ENCODE measurements around the gene TMEM164.

Gene TMEM164

GRCh38 chrX:110046971-110047370, 44.1 kb downstream of the TMEM164 start:
- no peak overlapping the region for H3K27ac ChIP-seq (ENCODE audit: insufficient read depth in 1 of 2, low read depth in 1 of 2, low read length in 2 of 2, poor library complexity in 1 of 2, severe bottlenecking in 2 of 2)
- ChIA-PET POLR2A (no interaction called here), CTCF (interaction anchor here (3.8 kb wide), 1 partner anchor 99 kb away, joined by 15 read pairs; no protein-coding TSS in a partner anchor)
- H3K4me1 ChIP-seq (ENCODE audit: control extremely low read depth in 1 of 4, control insufficient read depth in 4 of 4, insufficient read depth in 4 of 4, low read length in 3 of 4) = peaks cover 0 to 4% (median 3%) of the 10 kb centered on the region in 4 experiments
- H3K36me3 ChIP-seq (ENCODE audit: control insufficient read depth in 4 of 4, insufficient read depth in 4 of 4, low read length in 3 of 4) = peaks cover 0 to 2% (median 0%) of the 10 kb centered on the region in 4 experiments
- no peaks in the 10 kb centered on the region for H3K27me3 ChIP-seq (replicated peaks in 2 of 5; ENCODE audit: control insufficient read depth in 4 of 5, insufficient read depth in 5 of 5, low read length in 4 of 5)
- WGBS (ENCODE audit: insufficient coverage) = 100% methylated on average over 1 of the region's 1 CpG
- no peaks in the 10 kb centered on the region for H3K9me3 ChIP-seq (ENCODE audit: control extremely low read depth in 1 of 5, control insufficient read depth in 4 of 5, insufficient read depth in 2 of 5, low read depth in 1 of 5, low read length in 4 of 5)
- no peak for DNase-seq
- no peak overlapping the region for H3K4me3 ChIP-seq (ENCODE audit: control insufficient read depth in 1 of 7, extremely low read depth in 1 of 7, insufficient read depth in 4 of 7, low read depth in 2 of 7, low read length in 6 of 7)

GRCh38 chrX:110049096-110049495, 46.2 kb downstream of the TMEM164 start:
- H3K4me3 ChIP-seq (ENCODE audit: control insufficient read depth in 1 of 7, extremely low read depth in 1 of 7, insufficient read depth in 4 of 7, low read depth in 2 of 7, low read length in 6 of 7) = no peak overlapping the region
- CTCF ChIA-PET = interaction anchor here (1.2 kb wide), 1 partner anchor 12 kb away, joined by 4 read pairs; no protein-coding TSS in a partner anchor
- H3K4me1 ChIP-seq (ENCODE audit: control extremely low read depth in 1 of 4, control insufficient read depth in 4 of 4, insufficient read depth in 4 of 4, low read length in 3 of 4) = peaks cover 0 to under 1% (median 0%) of the 10 kb centered on the region in 4 experiments
- POLR2A ChIA-PET = no interaction called here
- no peak for DNase-seq
- no peaks in the 10 kb centered on the region for H3K9me3 ChIP-seq (ENCODE audit: control extremely low read depth in 1 of 5, control insufficient read depth in 4 of 5, insufficient read depth in 2 of 5, low read depth in 1 of 5, low read length in 4 of 5)
- peaks cover 0 to 9% (median 6%) of the 10 kb centered on the region in 4 experiments for H3K36me3 ChIP-seq (ENCODE audit: control insufficient read depth in 4 of 4, insufficient read depth in 4 of 4, low read length in 3 of 4)
- no peak overlapping the region for H3K27ac ChIP-seq (ENCODE audit: insufficient read depth in 1 of 2, low read depth in 1 of 2, low read length in 2 of 2, poor library complexity in 1 of 2, severe bottlenecking in 2 of 2)
- no peaks in the 10 kb centered on the region for H3K27me3 ChIP-seq (replicated peaks in 2 of 5; ENCODE audit: control insufficient read depth in 4 of 5, insufficient read depth in 5 of 5, low read length in 4 of 5)
- 86% methylated on average over 1 of the region's 1 CpG for WGBS (ENCODE audit: insufficient coverage)

GRCh38 chrX:110050386-110050785, 47.5 kb downstream of the TMEM164 start:
- H3K9me3 ChIP-seq (ENCODE audit: control extremely low read depth in 1 of 5, control insufficient read depth in 4 of 5, insufficient read depth in 2 of 5, low read depth in 1 of 5, low read length in 4 of 5) = peaks cover 0 to 1% (median 0%) of the 10 kb centered on the region in 5 experiments
- ChIA-PET POLR2A (no interaction called here), CTCF (interaction anchor here (1.2 kb wide), 2 partner anchors 11 to 159 kb away, joined by 4 read pairs; no protein-coding TSS in a partner anchor)
- no peak for DNase-seq
- no peak overlapping the region for H3K27ac ChIP-seq (ENCODE audit: insufficient read depth in 1 of 2, low read depth in 1 of 2, low read length in 2 of 2, poor library complexity in 1 of 2, severe bottlenecking in 2 of 2)
- 64% methylated on average over 2 of the region's 2 CpGs for WGBS (ENCODE audit: insufficient coverage)
- peaks cover 0 to 11% (median 7%) of the 10 kb centered on the region in 4 experiments for H3K36me3 ChIP-seq (ENCODE audit: control insufficient read depth in 4 of 4, insufficient read depth in 4 of 4, low read length in 3 of 4)
- H3K4me3 ChIP-seq (ENCODE audit: control insufficient read depth in 1 of 7, extremely low read depth in 1 of 7, insufficient read depth in 4 of 7, low read depth in 2 of 7, low read length in 6 of 7) = no peak overlapping the region
- no peaks in the 10 kb centered on the region for H3K27me3 ChIP-seq (replicated peaks in 2 of 5; ENCODE audit: control insufficient read depth in 4 of 5, insufficient read depth in 5 of 5, low read length in 4 of 5)
- no peaks in the 10 kb centered on the region for H3K4me1 ChIP-seq (ENCODE audit: control extremely low read depth in 1 of 4, control insufficient read depth in 4 of 4, insufficient read depth in 4 of 4, low read length in 3 of 4)

- H3K36me3 ChIP-seq (ENCODE audit: control insufficient read depth in 4 of 4, insufficient read depth in 4 of 4, low read length in 3 of 4) = peaks cover 0 to 11% (median 8%) of the 10 kb centered on the region in 4 experiments
- no peaks in the 10 kb centered on the region for H3K27me3 ChIP-seq (replicated peaks in 2 of 5; ENCODE audit: control insufficient read depth in 4 of 5, insufficient read depth in 5 of 5, low read length in 4 of 5)
- ChIA-PET CTCF (interaction anchor here (1.2 kb wide), 1 partner anchor 159 kb away, joined by 4 read pairs; no protein-coding TSS in a partner anchor), POLR2A (no interaction called here)
- H3K9me3 ChIP-seq (ENCODE audit: control extremely low read depth in 1 of 5, control insufficient read depth in 4 of 5, insufficient read depth in 2 of 5, low read depth in 1 of 5, low read length in 4 of 5) = peaks cover 0 to 1% (median 0%) of the 10 kb centered on the region in 5 experiments
- no peak overlapping the region for H3K4me3 ChIP-seq (ENCODE audit: control insufficient read depth in 1 of 7, extremely low read depth in 1 of 7, insufficient read depth in 4 of 7, low read depth in 2 of 7, low read length in 6 of 7)
- no peak overlapping the region for H3K27ac ChIP-seq (ENCODE audit: insufficient read depth in 1 of 2, low read depth in 1 of 2, low read length in 2 of 2, poor library complexity in 1 of 2, severe bottlenecking in 2 of 2)
- 93% methylated on average over 1 of the region's 2 CpGs for WGBS (ENCODE audit: insufficient coverage)
- no peak for DNase-seq
- H3K4me1 ChIP-seq (ENCODE audit: control extremely low read depth in 1 of 4, control insufficient read depth in 4 of 4, insufficient read depth in 4 of 4, low read length in 3 of 4) = no peaks in the 10 kb centered on the region
These were observed 48.0 kb downstream of the TMEM164 start for GRCh38 chrX:110050901-110051300.

GRCh38 chrX:110051559-110051958, 48.6 kb downstream of the TMEM164 start:
- no peaks in the 10 kb centered on the region for H3K27me3 ChIP-seq (replicated peaks in 2 of 5; ENCODE audit: control insufficient read depth in 4 of 5, insufficient read depth in 5 of 5, low read length in 4 of 5)
- H3K4me3 ChIP-seq (ENCODE audit: control insufficient read depth in 1 of 7, extremely low read depth in 1 of 7, insufficient read depth in 4 of 7, low read depth in 2 of 7, low read length in 6 of 7) = no peak overlapping the region
- no peaks in the 10 kb centered on the region for H3K4me1 ChIP-seq (ENCODE audit: control extremely low read depth in 1 of 4, control insufficient read depth in 4 of 4, insufficient read depth in 4 of 4, low read length in 3 of 4)
- H3K27ac ChIP-seq (ENCODE audit: insufficient read depth in 1 of 2, low read depth in 1 of 2, low read length in 2 of 2, poor library complexity in 1 of 2, severe bottlenecking in 2 of 2) = no peak overlapping the region
- no peak for DNase-seq
- ChIA-PET CTCF (interaction anchor here (1.2 kb wide), 1 partner anchor 160 kb away, joined by 4 read pairs; no protein-coding TSS in a partner anchor), POLR2A (no interaction called here)
- H3K9me3 ChIP-seq (ENCODE audit: control extremely low read depth in 1 of 5, control insufficient read depth in 4 of 5, insufficient read depth in 2 of 5, low read depth in 1 of 5, low read length in 4 of 5) = peaks cover 0 to 1% (median 0%) of the 10 kb centered on the region in 5 experiments
- WGBS (ENCODE audit: insufficient coverage) = 80% methylated on average over 1 of the region's 2 CpGs
- H3K36me3 ChIP-seq (ENCODE audit: control insufficient read depth in 4 of 4, insufficient read depth in 4 of 4, low read length in 3 of 4) = peaks cover 0 to 11% (median 8%) of the 10 kb centered on the region in 4 experiments

- POLR2A ChIA-PET = no interaction called here
- Histone ChIP-seq H3K9me3 (ENCODE audit: control extremely low read depth in 1 of 5, control insufficient read depth in 4 of 5, insufficient read depth in 2 of 5, low read depth in 1 of 5, low read length in 4 of 5) (peaks cover 0 to 1% (median 0%) of the 10 kb centered on the region in 5 experiments), H3K27me3 (replicated peaks in 2 of 5; ENCODE audit: control insufficient read depth in 4 of 5, insufficient read depth in 5 of 5, low read length in 4 of 5) (no peaks in the 10 kb centered on the region), H3K27ac (ENCODE audit: insufficient read depth in 1 of 2, low read depth in 1 of 2, low read length in 2 of 2, poor library complexity in 1 of 2, severe bottlenecking in 2 of 2) (no peak overlapping the region), H3K4me1 (ENCODE audit: control extremely low read depth in 1 of 4, control insufficient read depth in 4 of 4, insufficient read depth in 4 of 4, low read length in 3 of 4) (no peaks in the 10 kb centered on the region), H3K36me3 (ENCODE audit: control insufficient read depth in 4 of 4, insufficient read depth in 4 of 4, low read length in 3 of 4) (peaks cover 0 to 11% (median 8%) of the 10 kb centered on the region in 4 experiments), H3K4me3 (ENCODE audit: control insufficient read depth in 1 of 7, extremely low read depth in 1 of 7, insufficient read depth in 4 of 7, low read depth in 2 of 7, low read length in 6 of 7) (no peak overlapping the region)
- no peak for DNase-seq
- CTCF ChIA-PET = no interaction called here
These were observed 49.4 kb downstream of the TMEM164 start for GRCh38 chrX:110052303-110052702.

- ChIA-PET POLR2A (no interaction called here), CTCF (interaction anchor here (1.3 kb wide), 1 partner anchor 29 kb away, joined by 3 read pairs; no protein-coding TSS in a partner anchor)
- WGBS (ENCODE audit: insufficient coverage) = 60% methylated on average over 1 of the region's 1 CpG
- no peak for DNase-seq
- Histone ChIP-seq H3K9me3 (ENCODE audit: control extremely low read depth in 1 of 5, control insufficient read depth in 4 of 5, insufficient read depth in 2 of 5, low read depth in 1 of 5, low read length in 4 of 5) (peaks cover 0 to 1% (median 0%) of the 10 kb centered on the region in 5 experiments), H3K27ac (ENCODE audit: insufficient read depth in 1 of 2, low read depth in 1 of 2, low read length in 2 of 2, poor library complexity in 1 of 2, severe bottlenecking in 2 of 2) (no peak overlapping the region), H3K4me1 (ENCODE audit: control extremely low read depth in 1 of 4, control insufficient read depth in 4 of 4, insufficient read depth in 4 of 4, low read length in 3 of 4) (no peaks in the 10 kb centered on the region), H3K27me3 (replicated peaks in 2 of 5; ENCODE audit: control insufficient read depth in 4 of 5, insufficient read depth in 5 of 5, low read length in 4 of 5) (no peaks in the 10 kb centered on the region), H3K4me3 (ENCODE audit: control insufficient read depth in 1 of 7, extremely low read depth in 1 of 7, insufficient read depth in 4 of 7, low read depth in 2 of 7, low read length in 6 of 7) (no peak overlapping the region), H3K36me3 (ENCODE audit: control insufficient read depth in 4 of 4, insufficient read depth in 4 of 4, low read length in 3 of 4) (peaks cover 0 to 11% (median 8%) of the 10 kb centered on the region in 4 experiments)
These were observed 50.5 kb downstream of the TMEM164 start for GRCh38 chrX:110053453-110053852.
